Endothelial cell of umbilical vein (primary cell): ENCODE data around the gene ADGRG1. TPM values are rescaled to one million over a fixed set of nuclear protein-coding genes. Genes with fewer than 3 reads are reported as not detected.

Source experiments
- BruUV-seq: library from RNA; stranded (reverse); fragments of 400-500 nt; replicated peaks from 2 replicates; lab custom pipeline; 2021; lab: Mats Ljungman, UMichigan
- CTCF ChIA-PET: fragments of 300-600, 350-600 bp; sonication (Branson Sonifier 250); formaldehyde crosslinking; loops from one replicate; lab custom pipeline; 2021; ENCODE audit warnings: antibody characterized with exemption, inconsistent platforms; lab: Charles Lee
- POLR2A ChIA-PET: fragments of 300-600, 350-600 bp; sonication (Branson Sonifier 250); formaldehyde crosslinking; loops from one replicate; lab custom pipeline; 2021; ENCODE audit warnings: antibody characterized with exemption, inconsistent platforms; lab: Charles Lee
- DNase-seq: peaks from one replicate; pipeline ENCODE4 v3.0.0-alpha.2; 2011; ENCODE audit warnings: low read depth, low spot score
- FAIRE-seq: peaks from 2 replicates; lab custom pipeline; 2011; peaks lifted over from hg19 to GRCh38; lab: Jason Lieb, UNC
- H2AFZ ChIP-seq: 2 replicates; pipeline ENCODE4 v1.6.0; 2012; ENCODE audit warnings: low read depth, low read length, control low read depth, inconsistent platforms
- H3K27ac ChIP-seq: 2 replicates; pipeline ENCODE4 v1.5.1; 2011; ENCODE audit warnings: low read depth, mild to moderate bottlenecking, control low read depth, low read length, moderate library complexity; ENCODE audit not compliant: insufficient read depth
- H3K27me3 ChIP-seq, 2 experiments: 2 replicates each; pipeline versions ENCODE4 v1.6.0 to v1.6.1; 2011; ENCODE audit warnings: low read length in 2 of 2, mixed read lengths in 1 of 2; ENCODE audit not compliant: control insufficient read depth in 2 of 2, insufficient read depth in 2 of 2
- H3K36me3 ChIP-seq, 2 experiments: 2 replicates in 1 of 2; 3 replicates in 1 of 2; pipeline ENCODE4 v1.5.1; 2011; ENCODE audit warnings: low read length in 2 of 2, mild to moderate bottlenecking in 1 of 2, moderate library complexity in 1 of 2; ENCODE audit not compliant: control insufficient read depth in 2 of 2, insufficient read depth in 2 of 2; ENCODE audit errors: extremely low read depth in 1 of 2
- H3K4me1 ChIP-seq: 3 replicates; pipeline ENCODE4 v1.5.1; 2011; ENCODE audit warnings: mild to moderate bottlenecking, low read length; ENCODE audit not compliant: control insufficient read depth, insufficient read depth; ENCODE audit errors: extremely low read depth
- H3K4me2 ChIP-seq: 2 replicates; pipeline ENCODE4 v1.6.1; 2011; ENCODE audit warnings: low read length, control low read depth, mixed read lengths; ENCODE audit not compliant: insufficient read depth
- H3K4me3 ChIP-seq, 3 experiments: fragments of 200-600 bp in 1 of 3; sonication (generic), shearing (Covaris generic) in 1 of 3; replicated peaks in 1 of 3; 2 replicates each; pipeline ENCODE4 v1.5.1; 2011 to 2016; ENCODE audit warnings: control low read depth in 3 of 3, low read length in 3 of 3, mild to moderate bottlenecking in 2 of 3, inconsistent platforms in 1 of 3, low read depth in 1 of 3, moderate library complexity in 1 of 3; ENCODE audit not compliant: insufficient read depth in 1 of 3
- H3K79me2 ChIP-seq: 2 replicates; pipeline ENCODE4 v1.6.0; 2012; ENCODE audit warnings: low read length, inconsistent platforms; ENCODE audit not compliant: control insufficient read depth, insufficient read depth
- H3K9ac ChIP-seq: replicated peaks from 2 replicates; pipeline ENCODE3; 2011; ENCODE audit warnings: low read length, control low read depth; ENCODE audit not compliant: insufficient read depth; ENCODE audit errors: extremely low read depth
- H3K9me1 ChIP-seq: replicated peaks from 3 replicates; pipeline ENCODE4 v1.6.0; 2011; ENCODE audit warnings: mild to moderate bottlenecking, low read length; ENCODE audit not compliant: control insufficient read depth, insufficient read depth; ENCODE audit errors: extremely low read depth
- H3K9me3 ChIP-seq: replicated peaks from 2 replicates; pipeline ENCODE4 v1.5.1; 2012; ENCODE audit warnings: low read length, inconsistent platforms; ENCODE audit not compliant: control insufficient read depth, insufficient read depth
- H4K20me1 ChIP-seq: replicated peaks from 2 replicates; pipeline ENCODE3; 2011; ENCODE audit warnings: mild to moderate bottlenecking, low read length; ENCODE audit not compliant: control insufficient read depth, insufficient read depth; ENCODE audit errors: extremely low read depth
- CTCF ChIP-seq, 2 donors: IDR thresholded peaks; 1 replicate in 1 of 2; 2 replicates in 1 of 2; pipeline ENCODE4 v1.5.1; 2011; ENCODE audit warnings: low read length in 2 of 2, mild to moderate bottlenecking in 2 of 2, moderate library complexity in 2 of 2, control low read depth in 1 of 2, inconsistent platforms in 1 of 2, low read depth in 1 of 2; ENCODE audit not compliant: insufficient read depth in 1 of 2; ENCODE audit errors: extremely low read depth in 1 of 2
- EZH2 ChIP-seq: IDR thresholded peaks from 2 replicates; pipeline ENCODE4 v1.6.1; 2012; ENCODE audit warnings: borderline replicate concordance, low read depth, mild to moderate bottlenecking, moderate library complexity, low read length, inconsistent platforms; ENCODE audit not compliant: severe bottlenecking
- FOS ChIP-seq: IDR thresholded peaks from 2 replicates; pipeline ENCODE4 v1.6.1; 2011; ENCODE audit warnings: mild to moderate bottlenecking, low read length, moderate library complexity, borderline replicate concordance; ENCODE audit not compliant: insufficient read depth
- GATA2 ChIP-seq: IDR thresholded peaks from 2 replicates; pipeline ENCODE4 v1.7.0; 2011; ENCODE audit warnings: low read depth, mild to moderate bottlenecking, moderate library complexity, mixed read lengths, low read length; ENCODE audit not compliant: insufficient read length, insufficient read depth
- JUN ChIP-seq: IDR thresholded peaks from 2 replicates; pipeline ENCODE4 v1.6.1; 2011; ENCODE audit warnings: borderline replicate concordance, low read depth; ENCODE audit not compliant: insufficient read length, insufficient read depth
- MAX ChIP-seq: IDR thresholded peaks from 2 replicates; pipeline ENCODE4 v1.6.1; 2011; ENCODE audit not compliant: insufficient read depth, insufficient read length
- MYC ChIP-seq: IDR thresholded peaks from one replicate; pipeline ENCODE4 v1.6.1; 2011; ENCODE audit warnings: mild to moderate bottlenecking, low read depth, low read length
- POLR2A ChIP-seq: IDR thresholded peaks from 2 replicates; pipeline ENCODE4 v1.6.1; 2012; ENCODE audit warnings: low read depth, mild to moderate bottlenecking, control low read depth, low read length
- POLR2AphosphoS5 ChIP-seq: IDR thresholded peaks from 2 replicates; pipeline ENCODE4 v1.6.1; 2012; ENCODE audit warnings: low read depth, mild to moderate bottlenecking, control low read depth, low read length, moderate library complexity; ENCODE audit not compliant: insufficient read depth
- dilution Hi-C: fragments of 300-500 bp; cut with MboI; formaldehyde crosslinking; loops from one replicate; pipeline ENCODE4 v1.15.0; 2019; ENCODE audit warnings: low sequenced_read_pairs; ENCODE audit not compliant: extremely low pct_ligation_motif_present
- intact Hi-C: fragments of 100-400 bp; cut with micrococcal nuclease; formaldehyde crosslinking; loops from one replicate; pipeline ENCODE4 v1.10.0; 2022
- polyA plus RNA-seq, 4 experiments: library from polyadenylated mRNA; depleted of rRNA in 3 of 4; stranded (reverse) in 3 of 4; unstranded in 1 of 4; fragments of >200 nt; gene quantifications; 2 replicates each; pipeline versions ENCODE4 v1.2.1 to v1.2.3, GENCODE V29; 2011 to 2012; ENCODE audit warnings: missing spikeins in 1 of 4
- total RNA-seq: library from RNA; stranded (reverse); gene quantifications from 2 replicates; pipeline ENCODE4 v1.2.3, GENCODE V29; 2021

ADGRG1 gene
- total and polyA plus RNA-seq, 2 donors (not counting 3 experiments of a cell fraction or from before 2014, with no cell fraction given): 45.6 to 92.5 TPM

- no peak for DNase-seq
- Histone ChIP-seq H3K9ac (no peak overlapping the region), H2AFZ (no peak overlapping the region), H4K20me1 (no peaks in the 10 kb centered on the region), H3K4me1 (no peaks in the 10 kb centered on the region), H3K36me3 (no peaks in the 10 kb centered on the region), H3K79me2 (no peaks in the 10 kb centered on the region), H3K27me3 (peaks cover 13 to 14% of the 10 kb centered on the region in 2 experiments), H3K4me3 (no peak overlapping the region), H3K9me1 (no peaks in the 10 kb centered on the region), H3K9me3 (no peaks in the 10 kb centered on the region), H3K27ac (no peak overlapping the region), H3K4me2 (no peak overlapping the region)
- FAIRE-seq: no peak
- intact Hi-C loops: no loop called here
- ChIA-PET POLR2A (no interaction called here), CTCF (interaction anchor here (1.1 to 1.7 kb wide), 5 partner anchors 10 to 97 kb away, joined by 3 to 6 read pairs (median 5); no protein-coding TSS in a partner anchor)
- no peak for TF ChIP-seq POLR2A
- TF ChIP-seq EZH2: no peak
- TF ChIP-seq POLR2AphosphoS5: no peak
- dilution Hi-C loops: no loop called here
- BruUV-seq: no TSS peak
Measured at GRCh38 chr16:57672416-57672815, 44.0 kb downstream of the ADGRG1 start.

GRCh38 chr16:57672824-57673223, 44.4 kb downstream of the ADGRG1 start:
- H3K36me3 ChIP-seq: no peaks in the 10 kb centered on the region
- no peak for TF ChIP-seq FOS
- no peak for TF ChIP-seq POLR2A
- TF ChIP-seq MAX: no peak
- TF ChIP-seq JUN: no peak
- TF ChIP-seq POLR2AphosphoS5: no peak
- TF ChIP-seq GATA2: no peak
- TF ChIP-seq MYC: no peak
- TF ChIP-seq CTCF (IDR thresholded peaks at IDR 0.05; ENCODE audit: extremely low read depth in 1 of 2, insufficient read depth in 1 of 2, low read depth in 1 of 2, low read length in 2 of 2): no peak
- TF ChIP-seq EZH2: no peak
- H3K9me3 ChIP-seq: no peaks in the 10 kb centered on the region
- no peaks in the 10 kb centered on the region for H3K79me2 ChIP-seq
- peaks cover 13 to 14% of the 10 kb centered on the region in 2 experiments for H3K27me3 ChIP-seq
- peaks cover 4% of the 10 kb centered on the region for H3K4me1 ChIP-seq
- DNase-seq: no peak
- dilution Hi-C loops: no loop called here
- H3K4me2 ChIP-seq: no peak overlapping the region
- intact Hi-C loops: no loop called here
- H3K9ac ChIP-seq: no peak overlapping the region
- no peak overlapping the region for H2AFZ ChIP-seq
- H3K4me3 ChIP-seq: no peak overlapping the region
- no peak overlapping the region for H3K27ac ChIP-seq
- no peak for FAIRE-seq
- no TSS peak for BruUV-seq
- ChIA-PET CTCF (interaction anchor here (1.5 kb wide), 1 partner anchor 82 kb away, joined by 6 read pairs; no protein-coding TSS in a partner anchor), POLR2A (no interaction called here)
- H3K9me1 ChIP-seq: no peaks in the 10 kb centered on the region
- no peaks in the 10 kb centered on the region for H4K20me1 ChIP-seq
